GM19372 (cell line): ENCODE data around the gene NUDT21.
"Not testable (repeated sequence)": the region's sequence is repeated elsewhere in the genome, so short reads cannot be mapped to it uniquely, and the experiment has no call there.

Experiments
- ATAC-seq: cut with Tn5 transposase; IDR thresholded peaks from one replicate; pipeline ENCODE4 v1.9.1; 2021; ENCODE audit warnings: mild to moderate bottlenecking, low read depth, moderate library complexity; ENCODE audit not compliant: unreplicated experiment

Gene NUDT21

GRCh38 chr16:56421313-56421712 is 29.8 kb downstream of the NUDT21 start:
- no peak for ATAC-seq

- ATAC-seq, result no peak
Observed at GRCh38 chr16:56420613-56421012, 30.5 kb downstream of the NUDT21 start.

- ATAC-seq, result no peak
Observed at GRCh38 chr16:56419740-56420548, 31.2 kb downstream of the NUDT21 start.

- ATAC-seq, result no peak
Observed at GRCh38 chr16:56417138-56417537, 34.0 kb downstream of the NUDT21 start.

GRCh38 chr16:56415875-56416274 is 35.3 kb downstream of the NUDT21 start:
- no peak for ATAC-seq

GRCh38 chr16:56414366-56414765 is 36.8 kb downstream of the NUDT21 start:
- ATAC-seq, result no peak

- no peak for ATAC-seq
Observed at GRCh38 chr16:56413381-56413780, 37.8 kb downstream of the NUDT21 start.

- ATAC-seq, result no peak
Observed at GRCh38 chr16:56411624-56412023, 39.5 kb downstream of the NUDT21 start.

GRCh38 chr16:56411123-56411522 is 40.0 kb downstream of the NUDT21 start:
- ATAC-seq, result no peak

- ATAC-seq, result no peak
Observed at GRCh38 chr16:56409195-56409594, 41.9 kb downstream of the NUDT21 start.

GRCh38 chr16:56408379-56409098 is 42.6 kb downstream of the NUDT21 start:
- ATAC-seq, result no peak

- ATAC-seq, result no peak
Observed at GRCh38 chr16:56405977-56406672, 45.0 kb downstream of the NUDT21 start.

GRCh38 chr16:56401482-56401881 is 49.6 kb downstream of the NUDT21 start:
- ATAC-seq, result no peak

GRCh38 chr16:56400458-56400857 is 50.7 kb downstream of the NUDT21 start:
- no peak for ATAC-seq

- no peak for ATAC-seq
Observed at GRCh38 chr16:56399486-56399885, 51.6 kb downstream of the NUDT21 start.

GRCh38 chr16:56399047-56399446 is 52.1 kb downstream of the NUDT21 start:
- no peak for ATAC-seq

GRCh38 chr16:56396724-56397123 is 54.4 kb downstream of the NUDT21 start:
- ATAC-seq, result not testable (repeated sequence)

- no peak for ATAC-seq
Observed at GRCh38 chr16:56389554-56389953, 61.6 kb downstream of the NUDT21 start.

- no peak for ATAC-seq
Observed at GRCh38 chr16:56388209-56388608, 62.9 kb downstream of the NUDT21 start.

- ATAC-seq, result no peak
Observed at GRCh38 chr16:56387396-56387795, 63.7 kb downstream of the NUDT21 start.

GRCh38 chr16:56384074-56384721 is 66.9 kb downstream of the NUDT21 start:
- no peak for ATAC-seq
